Liver (tissue), 3 donors: ENCODE measurements around the gene KIF2C.

Source experiments
- EGR1 ChIP-seq, 2 donors: IDR thresholded peaks; 2 replicates each; pipeline ENCODE4 v1.6.1; 2016 to 2018; ENCODE audit warnings: antibody characterized with exemption in 2 of 2, low read depth in 2 of 2
- FOXA1 ChIP-seq: IDR thresholded peaks from 2 replicates; pipeline ENCODE4 v1.6.1; 2016; ENCODE audit warnings: antibody characterized with exemption
- GABPA ChIP-seq, 2 donors: IDR thresholded peaks in 1 of 2; conservative IDR thresholded peaks in 1 of 2; 2 replicates each; pipeline ENCODE4 v1.6.1; 2016; ENCODE audit warnings: antibody characterized with exemption in 2 of 2, mild to moderate bottlenecking in 1 of 2, moderate library complexity in 1 of 2
- RAD21 ChIP-seq, 2 donors: IDR thresholded peaks; 2 replicates each; pipeline ENCODE4 v1.6.1; 2016; ENCODE audit warnings: antibody characterized with exemption in 2 of 2, mild to moderate bottlenecking in 2 of 2
- RXRA ChIP-seq, 2 donors: IDR thresholded peaks; 2 replicates each; pipeline ENCODE4 v1.6.1; 2017 to 2018; ENCODE audit warnings: antibody characterized with exemption in 2 of 2, mild to moderate bottlenecking in 1 of 2
- SP1 ChIP-seq: IDR thresholded peaks from 2 replicates; pipeline ENCODE4 v1.6.1; 2018; ENCODE audit warnings: antibody characterized with exemption, mild to moderate bottlenecking
- TAF1 ChIP-seq: conservative IDR thresholded peaks from 2 replicates; pipeline ENCODE4 v1.6.1; 2016; ENCODE audit warnings: antibody characterized with exemption, mild to moderate bottlenecking
- YY1 ChIP-seq: IDR thresholded peaks from 2 replicates; pipeline ENCODE4 v1.6.1; 2016; ENCODE audit warnings: antibody characterized with exemption, mild to moderate bottlenecking
- TF ChIP-seq, protein P1 (sequence below): fragments of 150-350 bp; IDR thresholded peaks from 2 replicates; pipeline ENCODE4 v1.5.1; 2017; ENCODE audit warnings: improper control_type of control experiment, low read depth, low read length; ENCODE audit not compliant: missing input control
- TF ChIP-seq, protein P2 (sequence below): IDR thresholded peaks from 2 replicates; pipeline ENCODE4 v1.6.1; 2016; ENCODE audit warnings: antibody characterized with exemption
- TF ChIP-seq, protein P3 (sequence below): IDR thresholded peaks from 2 replicates; pipeline ENCODE4 v1.6.1; 2016; ENCODE audit warnings: antibody characterized with exemption, mild to moderate bottlenecking
- TF ChIP-seq, protein P4 (sequence below): IDR thresholded peaks from 2 replicates; pipeline ENCODE4 v1.6.1; 2016; ENCODE audit warnings: antibody characterized with exemption
- donor health status: healthy.
- donor health status: healthy.

DNA sequence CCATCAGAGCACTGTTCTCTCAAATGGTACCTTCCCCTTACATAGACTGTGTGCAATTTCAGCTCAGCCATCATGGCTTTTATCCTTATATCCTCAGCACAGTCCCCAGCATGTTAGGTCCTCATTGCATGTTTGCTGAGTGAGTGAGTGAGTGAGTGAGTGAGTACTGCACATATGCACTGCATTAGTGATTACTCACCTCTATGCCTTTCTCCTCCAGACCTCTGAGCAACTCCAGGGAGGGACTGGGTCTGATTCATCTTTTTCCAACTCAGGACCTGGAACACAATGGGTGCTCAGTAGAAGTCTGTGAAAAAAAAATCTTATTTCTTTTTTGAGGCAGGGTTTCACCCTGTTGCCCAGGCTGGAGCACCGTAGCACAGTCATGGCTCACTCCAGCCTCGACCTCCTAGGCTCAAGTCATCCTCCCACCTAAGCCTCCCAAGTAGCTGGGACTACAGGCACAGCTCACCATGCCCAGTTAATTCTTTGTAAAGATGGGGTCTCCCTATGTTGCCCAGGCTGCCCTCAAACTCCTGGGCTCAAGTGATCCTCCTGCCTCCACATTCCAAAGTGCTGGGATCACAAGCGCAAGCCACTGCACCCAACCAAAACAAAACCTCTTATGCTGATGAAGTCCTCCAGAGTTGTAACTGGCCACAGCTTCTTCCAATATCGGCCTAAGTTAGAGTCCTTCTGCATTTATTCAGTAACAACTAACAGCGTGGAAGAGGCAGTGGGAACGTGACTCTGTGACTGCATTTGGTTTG, 32.3 kb upstream of the KIF2C start:
- TF ChIP-seq, protein P1, sequence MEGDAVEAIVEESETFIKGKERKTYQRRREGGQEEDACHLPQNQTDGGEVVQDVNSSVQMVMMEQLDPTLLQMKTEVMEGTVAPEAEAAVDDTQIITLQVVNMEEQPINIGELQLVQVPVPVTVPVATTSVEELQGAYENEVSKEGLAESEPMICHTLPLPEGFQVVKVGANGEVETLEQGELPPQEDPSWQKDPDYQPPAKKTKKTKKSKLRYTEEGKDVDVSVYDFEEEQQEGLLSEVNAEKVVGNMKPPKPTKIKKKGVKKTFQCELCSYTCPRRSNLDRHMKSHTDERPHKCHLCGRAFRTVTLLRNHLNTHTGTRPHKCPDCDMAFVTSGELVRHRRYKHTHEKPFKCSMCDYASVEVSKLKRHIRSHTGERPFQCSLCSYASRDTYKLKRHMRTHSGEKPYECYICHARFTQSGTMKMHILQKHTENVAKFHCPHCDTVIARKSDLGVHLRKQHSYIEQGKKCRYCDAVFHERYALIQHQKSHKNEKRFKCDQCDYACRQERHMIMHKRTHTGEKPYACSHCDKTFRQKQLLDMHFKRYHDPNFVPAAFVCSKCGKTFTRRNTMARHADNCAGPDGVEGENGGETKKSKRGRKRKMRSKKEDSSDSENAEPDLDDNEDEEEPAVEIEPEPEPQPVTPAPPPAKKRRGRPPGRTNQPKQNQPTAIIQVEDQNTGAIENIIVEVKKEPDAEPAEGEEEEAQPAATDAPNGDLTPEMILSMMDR, result no peak
- TF ChIP-seq FOXA1 (no peak), TAF1 (no peak), EGR1 (IDR thresholded peaks at IDR 0.05; ENCODE audit: low read depth in 2 of 2) (no peak), GABPA (IDR thresholded peaks at IDR 0.05 in 1 of 2, conservative IDR thresholded peaks at IDR 0.05 in 1 of 2) (no peak), YY1 (no peak), RXRA (IDR thresholded peaks at IDR 0.05) (no peak), RAD21 (IDR thresholded peaks at IDR 0.05) (no peak), SP1 (no peak)
- TF ChIP-seq, protein P2, sequence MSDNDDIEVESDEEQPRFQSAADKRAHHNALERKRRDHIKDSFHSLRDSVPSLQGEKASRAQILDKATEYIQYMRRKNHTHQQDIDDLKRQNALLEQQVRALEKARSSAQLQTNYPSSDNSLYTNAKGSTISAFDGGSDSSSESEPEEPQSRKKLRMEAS, result no peak
- TF ChIP-seq, protein P3, sequence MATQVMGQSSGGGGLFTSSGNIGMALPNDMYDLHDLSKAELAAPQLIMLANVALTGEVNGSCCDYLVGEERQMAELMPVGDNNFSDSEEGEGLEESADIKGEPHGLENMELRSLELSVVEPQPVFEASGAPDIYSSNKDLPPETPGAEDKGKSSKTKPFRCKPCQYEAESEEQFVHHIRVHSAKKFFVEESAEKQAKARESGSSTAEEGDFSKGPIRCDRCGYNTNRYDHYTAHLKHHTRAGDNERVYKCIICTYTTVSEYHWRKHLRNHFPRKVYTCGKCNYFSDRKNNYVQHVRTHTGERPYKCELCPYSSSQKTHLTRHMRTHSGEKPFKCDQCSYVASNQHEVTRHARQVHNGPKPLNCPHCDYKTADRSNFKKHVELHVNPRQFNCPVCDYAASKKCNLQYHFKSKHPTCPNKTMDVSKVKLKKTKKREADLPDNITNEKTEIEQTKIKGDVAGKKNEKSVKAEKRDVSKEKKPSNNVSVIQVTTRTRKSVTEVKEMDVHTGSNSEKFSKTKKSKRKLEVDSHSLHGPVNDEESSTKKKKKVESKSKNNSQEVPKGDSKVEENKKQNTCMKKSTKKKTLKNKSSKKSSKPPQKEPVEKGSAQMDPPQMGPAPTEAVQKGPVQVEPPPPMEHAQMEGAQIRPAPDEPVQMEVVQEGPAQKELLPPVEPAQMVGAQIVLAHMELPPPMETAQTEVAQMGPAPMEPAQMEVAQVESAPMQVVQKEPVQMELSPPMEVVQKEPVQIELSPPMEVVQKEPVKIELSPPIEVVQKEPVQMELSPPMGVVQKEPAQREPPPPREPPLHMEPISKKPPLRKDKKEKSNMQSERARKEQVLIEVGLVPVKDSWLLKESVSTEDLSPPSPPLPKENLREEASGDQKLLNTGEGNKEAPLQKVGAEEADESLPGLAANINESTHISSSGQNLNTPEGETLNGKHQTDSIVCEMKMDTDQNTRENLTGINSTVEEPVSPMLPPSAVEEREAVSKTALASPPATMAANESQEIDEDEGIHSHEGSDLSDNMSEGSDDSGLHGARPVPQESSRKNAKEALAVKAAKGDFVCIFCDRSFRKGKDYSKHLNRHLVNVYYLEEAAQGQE, result no peak
- TF ChIP-seq, protein P4, sequence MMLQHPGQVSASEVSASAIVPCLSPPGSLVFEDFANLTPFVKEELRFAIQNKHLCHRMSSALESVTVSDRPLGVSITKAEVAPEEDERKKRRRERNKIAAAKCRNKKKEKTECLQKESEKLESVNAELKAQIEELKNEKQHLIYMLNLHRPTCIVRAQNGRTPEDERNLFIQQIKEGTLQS, result no peak
